Measurements from ENCODE around the gene ACYP1.

DNA sequence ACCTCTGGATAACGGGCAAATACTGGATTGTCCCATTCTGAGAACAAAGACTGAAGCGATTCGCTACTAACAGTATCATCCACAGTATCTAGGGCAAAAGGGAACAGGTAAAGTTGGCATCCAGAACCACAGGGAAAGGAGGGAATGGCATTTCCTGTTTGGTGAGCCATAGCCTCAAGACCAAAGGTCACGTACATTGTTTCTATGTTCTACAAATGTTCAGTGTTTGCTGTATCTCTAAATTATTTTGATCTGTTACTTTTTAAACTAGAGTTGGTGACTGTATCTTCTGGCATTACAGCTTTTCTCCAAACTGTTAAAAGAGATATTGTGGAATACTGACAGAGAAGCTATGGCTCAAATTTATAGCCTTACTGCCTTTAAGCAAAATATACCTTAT, 22.2 kb downstream of the ACYP1 start:
- TF ChIP-seq, protein P1, sequence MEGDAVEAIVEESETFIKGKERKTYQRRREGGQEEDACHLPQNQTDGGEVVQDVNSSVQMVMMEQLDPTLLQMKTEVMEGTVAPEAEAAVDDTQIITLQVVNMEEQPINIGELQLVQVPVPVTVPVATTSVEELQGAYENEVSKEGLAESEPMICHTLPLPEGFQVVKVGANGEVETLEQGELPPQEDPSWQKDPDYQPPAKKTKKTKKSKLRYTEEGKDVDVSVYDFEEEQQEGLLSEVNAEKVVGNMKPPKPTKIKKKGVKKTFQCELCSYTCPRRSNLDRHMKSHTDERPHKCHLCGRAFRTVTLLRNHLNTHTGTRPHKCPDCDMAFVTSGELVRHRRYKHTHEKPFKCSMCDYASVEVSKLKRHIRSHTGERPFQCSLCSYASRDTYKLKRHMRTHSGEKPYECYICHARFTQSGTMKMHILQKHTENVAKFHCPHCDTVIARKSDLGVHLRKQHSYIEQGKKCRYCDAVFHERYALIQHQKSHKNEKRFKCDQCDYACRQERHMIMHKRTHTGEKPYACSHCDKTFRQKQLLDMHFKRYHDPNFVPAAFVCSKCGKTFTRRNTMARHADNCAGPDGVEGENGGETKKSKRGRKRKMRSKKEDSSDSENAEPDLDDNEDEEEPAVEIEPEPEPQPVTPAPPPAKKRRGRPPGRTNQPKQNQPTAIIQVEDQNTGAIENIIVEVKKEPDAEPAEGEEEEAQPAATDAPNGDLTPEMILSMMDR (IDR thresholded peaks at IDR 0.05) = no peak
- TF ChIP-seq POLR2A (IDR thresholded peaks at IDR 0.05) = no peak

All from uterus (tissue), 2 donors.